ENCODE measurements around the gene SFN.

SFN gene

DNA sequence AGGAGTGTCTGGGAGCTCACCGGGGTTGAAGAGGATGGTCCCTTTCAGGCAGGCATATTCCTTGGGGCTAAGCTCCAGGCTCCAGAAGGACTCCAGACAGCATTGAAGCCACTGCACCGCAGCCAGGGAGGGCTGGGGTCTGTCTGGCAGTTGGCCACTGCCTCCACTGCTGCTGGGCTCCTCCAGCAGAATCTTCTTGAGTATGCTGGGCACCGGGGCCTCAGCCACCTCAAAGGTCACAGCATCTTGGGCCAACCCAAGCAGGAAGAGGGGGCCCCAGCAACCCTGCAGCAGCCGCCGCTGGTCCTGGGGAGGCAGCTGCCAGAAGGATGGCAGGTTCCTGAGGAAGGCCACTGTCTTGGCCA, 50.4 kb downstream of the SFN start:
- no peak for DNase-seq (ENCODE audit: low spot score)
